Measurements from ENCODE around the gene MAML2. TPM values are rescaled to one million over a fixed set of nuclear protein-coding genes. Genes with fewer than 3 reads are reported as not detected.

The MAML2 gene
- total and polyA plus RNA-seq, 2 of the 13 experiments (the other 11 are each of a cell fraction or from before 2014, with no cell fraction given) = 2.3 to 25.9 TPM

GRCh38 chr11:96390488-96390792, 47.4 kb upstream of the MAML2 start:
- H2AFZ ChIP-seq (ENCODE audit: low read length) = no peak overlapping the region
- peaks cover 41% of the 10 kb centered on the region for H3K79me2 ChIP-seq (ENCODE audit: insufficient read depth, low read length)
- H3K4me2 ChIP-seq (ENCODE audit: low read depth, low read length) = peak overlapping the region; percentile 96
- peaks cover 51% of the 10 kb centered on the region for H3K4me1 ChIP-seq (ENCODE audit: insufficient read depth, low read length)
- 50% methylated on average over 6 of the region's 6 CpGs for WGBS (ENCODE audit: low lambda C conversion rate)
- H4K20me1 ChIP-seq (ENCODE audit: insufficient read depth, low read length) = no peaks in the 10 kb centered on the region
- FAIRE-seq (no peak), DNase-seq (ENCODE audit: low spot score) (no peak), ATAC-seq (no peak; the same call in 2 of the 3 replicates)
- CTCF ChIA-PET (ENCODE audit: low intra/inter-chr PET ratio, low total read pairs) = no interaction called here
- H3K9me3 ChIP-seq (ENCODE audit: low read length) = peaks cover 11% of the 10 kb centered on the region; the same call in 1 of the 2 replicates
- peak overlapping the region; percentile 78 for H3K27ac ChIP-seq (ENCODE audit: extremely low read length, insufficient read depth, low read length)
- POLR2A ChIA-PET = interaction anchor here (0.7 to 2.5 kb wide), 9 partner anchors 22 to 601 kb away, joined by 3 to 25 read pairs (median 5); partner anchors contain the start of genes CEP57, FAM76B and MAML2
- H3K9ac ChIP-seq (ENCODE audit: insufficient read depth, low read depth, low read length) = peak overlapping the region; percentile 92
- BruUV-seq (replicated peaks) = TSS peak; percentile 85
- in situ Hi-C loops (cut with HindIII; ENCODE audit: extremely low pct_ligation_motif_present, low pct_unique_long_range_greater_than_20kb) (loop anchor here (10.0 kb wide), 1 partner anchor 556 kb away; no protein-coding TSS in a partner anchor), intact Hi-C loops (cut with micrococcal nuclease; ENCODE audit: unreplicated experiment) (loop anchor here (1.0 kb wide), 1 partner anchor 376 kb away; no protein-coding TSS in a partner anchor)
- 0 out of 5 replicates have a peak, but pooled peaks cover 0 to 3% of the 10 kb centered on the region in 2 experiments for H3K36me3 ChIP-seq (replicated peaks in 1 of 2; ENCODE audit: control insufficient read depth in 1 of 2, insufficient read depth in 2 of 2, low read length in 2 of 2)
- no peaks in the 10 kb centered on the region for H3K27me3 ChIP-seq (ENCODE audit: control insufficient read depth in 1 of 2, insufficient read depth in 2 of 2, low read length in 2 of 2)
- peak overlapping the region; percentile 79 to 81 (median 80) for H3K4me3 ChIP-seq (replicated peaks in 1 of 3; ENCODE audit: insufficient read depth in 1 of 3, low read depth in 2 of 3, low read length in 3 of 3)
- TF ChIP-seq ETV6 (CRISPR knock-in tag; conservative IDR thresholded peaks at IDR 0.05) (no peak), ZNF430 (CRISPR knock-in tag; IDR thresholded peaks at IDR 0.05) (no peak), ZMAT5 (CRISPR knock-in tag; IDR thresholded peaks at IDR 0.05; ENCODE audit: borderline replicate concordance, low read depth) (no peak), NFRKB (IDR thresholded peaks at IDR 0.05) (no peak), KLF11 (CRISPR knock-in tag; IDR thresholded peaks at IDR 0.05) (no peak), SIX1 (CRISPR knock-in tag; IDR thresholded peaks at IDR 0.05; ENCODE audit: borderline replicate concordance) (no peak), KLF9 (CRISPR knock-in tag; IDR thresholded peaks at IDR 0.05; ENCODE audit: low read depth) (no peak), ZMYM3 (CRISPR knock-in tag; IDR thresholded peaks at IDR 0.05) (0 out of 2 replicates have a peak, but pooled peaks have one; percentile 6), ZKSCAN5 (CRISPR knock-in tag; IDR thresholded peaks at IDR 0.05) (no peak), MED8 (CRISPR knock-in tag; IDR thresholded peaks at IDR 0.05; ENCODE audit: insufficient replicate concordance) (peak; percentile 1), ZNF879 (CRISPR knock-in tag; IDR thresholded peaks at IDR 0.05) (0 out of 2 replicates have a peak, but pooled peaks have one; percentile 33), RFX1 (IDR thresholded peaks at IDR 0.05) (no peak), ZNF460 (CRISPR knock-in tag; IDR thresholded peaks at IDR 0.05; ENCODE audit: borderline replicate concordance) (no peak)
- TF ChIP-seq, protein P1, sequence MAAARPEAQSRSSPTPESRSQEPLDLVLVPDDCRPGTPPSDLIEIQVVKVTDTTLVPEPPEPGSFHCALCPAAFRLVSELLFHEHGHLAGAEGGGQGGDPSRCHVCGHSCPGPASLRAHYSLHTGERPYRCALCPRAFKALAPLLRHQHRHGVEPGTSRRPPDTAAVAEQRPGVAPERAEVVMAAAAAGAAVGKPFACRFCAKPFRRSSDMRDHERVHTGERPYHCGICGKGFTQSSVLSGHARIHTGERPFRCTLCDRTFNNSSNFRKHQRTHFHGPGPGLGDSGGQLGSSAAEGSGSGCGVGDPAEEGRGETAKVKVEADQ (CRISPR knock-in tag; IDR thresholded peaks at IDR 0.05; ENCODE audit: borderline replicate concordance) = 0 out of 2 replicates have a peak, but pooled peaks have one; percentile 12
- TF ChIP-seq, protein P2, sequence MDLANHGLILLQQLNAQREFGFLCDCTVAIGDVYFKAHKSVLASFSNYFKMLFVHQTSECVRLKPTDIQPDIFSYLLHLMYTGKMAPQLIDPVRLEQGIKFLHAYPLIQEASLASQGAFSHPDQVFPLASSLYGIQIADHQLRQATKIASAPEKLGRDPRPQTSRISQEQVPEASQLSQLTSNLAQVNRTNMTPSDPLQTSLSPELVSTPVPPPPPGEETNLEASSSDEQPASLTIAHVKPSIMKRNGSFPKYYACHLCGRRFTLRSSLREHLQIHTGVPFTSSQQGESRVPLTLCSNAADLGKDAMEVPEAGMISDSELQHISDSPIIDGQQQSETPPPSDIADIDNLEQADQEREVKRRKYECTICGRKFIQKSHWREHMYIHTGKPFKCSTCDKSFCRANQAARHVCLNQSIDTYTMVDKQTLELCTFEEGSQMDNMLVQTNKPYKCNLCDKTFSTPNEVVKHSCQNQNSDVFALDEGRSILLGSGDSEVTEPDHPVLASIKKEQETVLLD (CRISPR knock-in tag; IDR thresholded peaks at IDR 0.05; ENCODE audit: low read depth) = no peak
